Measurements from ENCODE around the gene NAGA.

DNA sequence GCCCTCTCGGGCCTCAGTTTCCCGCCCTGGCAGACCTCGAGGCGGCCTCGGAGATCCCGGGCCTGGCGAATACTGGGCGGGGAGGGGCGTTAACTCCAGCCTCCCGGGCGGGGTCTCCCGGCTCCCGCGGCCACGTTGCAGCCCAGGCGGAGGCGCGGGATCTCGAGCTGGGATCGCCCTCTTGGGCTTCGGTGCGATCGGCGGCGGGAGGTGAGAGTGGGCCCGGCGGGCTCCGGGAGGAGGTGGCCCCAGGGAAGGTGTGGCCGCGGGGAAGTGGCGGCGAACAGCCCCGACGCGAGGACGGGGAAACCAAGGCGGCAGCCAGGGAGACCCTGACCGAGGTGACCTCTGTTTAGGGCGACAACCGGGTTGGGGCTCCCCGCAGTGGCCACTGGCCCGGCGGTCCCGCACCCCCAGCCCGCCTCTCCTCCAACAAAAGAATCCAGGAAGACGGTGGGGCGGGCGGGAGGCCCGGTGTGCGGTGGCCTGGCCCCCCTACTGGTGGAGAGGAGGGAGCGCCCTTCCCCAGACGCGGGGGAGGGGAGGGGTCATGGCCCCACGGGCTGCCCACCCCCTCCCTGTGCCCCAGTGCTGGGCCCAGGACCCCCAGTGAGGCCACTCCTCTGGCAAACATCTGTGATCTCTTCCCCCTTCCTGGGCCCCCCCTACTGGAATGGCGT is 3.7 kb upstream of the NAGA start, which contains the start of gene PHETA2:
- TF ChIP-seq, protein P1, sequence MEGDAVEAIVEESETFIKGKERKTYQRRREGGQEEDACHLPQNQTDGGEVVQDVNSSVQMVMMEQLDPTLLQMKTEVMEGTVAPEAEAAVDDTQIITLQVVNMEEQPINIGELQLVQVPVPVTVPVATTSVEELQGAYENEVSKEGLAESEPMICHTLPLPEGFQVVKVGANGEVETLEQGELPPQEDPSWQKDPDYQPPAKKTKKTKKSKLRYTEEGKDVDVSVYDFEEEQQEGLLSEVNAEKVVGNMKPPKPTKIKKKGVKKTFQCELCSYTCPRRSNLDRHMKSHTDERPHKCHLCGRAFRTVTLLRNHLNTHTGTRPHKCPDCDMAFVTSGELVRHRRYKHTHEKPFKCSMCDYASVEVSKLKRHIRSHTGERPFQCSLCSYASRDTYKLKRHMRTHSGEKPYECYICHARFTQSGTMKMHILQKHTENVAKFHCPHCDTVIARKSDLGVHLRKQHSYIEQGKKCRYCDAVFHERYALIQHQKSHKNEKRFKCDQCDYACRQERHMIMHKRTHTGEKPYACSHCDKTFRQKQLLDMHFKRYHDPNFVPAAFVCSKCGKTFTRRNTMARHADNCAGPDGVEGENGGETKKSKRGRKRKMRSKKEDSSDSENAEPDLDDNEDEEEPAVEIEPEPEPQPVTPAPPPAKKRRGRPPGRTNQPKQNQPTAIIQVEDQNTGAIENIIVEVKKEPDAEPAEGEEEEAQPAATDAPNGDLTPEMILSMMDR (IDR thresholded peaks at IDR 0.05), result peak in 4 of 7 experiments; percentile 19 to 54 (median 30)
- TF ChIP-seq POLR2A (IDR thresholded peaks at IDR 0.05), result no peak
